Common myeloid progenitor, CD34-positive (primary cell): ENCODE data around the gene ZBTB49. TPM values are rescaled to one million over a fixed set of nuclear protein-coding genes. Genes with fewer than 3 reads are reported as not detected.

ENCODE experiments used
- CTCF ChIA-PET: fragments of 350-600 bp; sonication (Branson Sonifier 250); formaldehyde crosslinking; loops from one replicate; lab custom pipeline; 2021; ENCODE audit warnings: antibody characterized with exemption; lab: Charles Lee
- POLR2A ChIA-PET: fragments of 350-600 bp; sonication (Branson Sonifier 250); formaldehyde crosslinking; loops from one replicate; lab custom pipeline; 2021; ENCODE audit warnings: antibody characterized with exemption; lab: Charles Lee
- DNase-seq, 3 donors: peaks; one replicate each; pipeline versions ENCODE4 v3.0.0 to v3.0.0-alpha.2; 2013
- H3K27ac ChIP-seq, 2 experiments: 1 replicate in 1 of 2; 2 replicates in 1 of 2; pipeline ENCODE4 v1.7.0; 2013; ENCODE audit warnings: inconsistent platforms in 2 of 2, low read length in 2 of 2, mild to moderate bottlenecking in 2 of 2, low read depth in 1 of 2, moderate library complexity in 1 of 2; ENCODE audit not compliant: severe bottlenecking in 2 of 2, insufficient read depth in 1 of 2, poor library complexity in 1 of 2
- H3K27me3 ChIP-seq, 5 experiments: replicated peaks in 2 of 5; 1 replicate in 3 of 5; 2 replicates in 2 of 5; pipeline versions ENCODE4 v1.6.1 to v1.7.0; 2013; ENCODE audit warnings: low read length in 4 of 5, mild to moderate bottlenecking in 2 of 5, moderate library complexity in 2 of 5, inconsistent platforms in 1 of 5; ENCODE audit not compliant: insufficient read depth in 5 of 5, control insufficient read depth in 4 of 5
- H3K36me3 ChIP-seq, 4 experiments: 1 replicate in 2 of 4; 2 replicates in 2 of 4; pipeline versions ENCODE4 v1.6.1 to v1.7.0; 2013; ENCODE audit warnings: low read length in 3 of 4, control low read depth in 1 of 4, mild to moderate bottlenecking in 1 of 4; ENCODE audit not compliant: control insufficient read depth in 4 of 4, insufficient read depth in 4 of 4
- H3K4me1 ChIP-seq, 4 experiments: 1 replicate in 3 of 4; 2 replicates in 1 of 4; pipeline versions ENCODE4 v1.6.1 to v1.7.1; 2013; ENCODE audit warnings: low read length in 3 of 4, mild to moderate bottlenecking in 3 of 4, control low read depth in 1 of 4, inconsistent platforms in 1 of 4, moderate library complexity in 1 of 4; ENCODE audit not compliant: control insufficient read depth in 4 of 4, insufficient read depth in 4 of 4; ENCODE audit errors: control extremely low read depth in 1 of 4
- H3K4me3 ChIP-seq, 7 experiments: 1 replicate in 4 of 7; 2 replicates in 3 of 7; pipeline versions ENCODE4 v1.5.1 to v1.7.0; 2013; ENCODE audit warnings: mild to moderate bottlenecking in 7 of 7, low read length in 6 of 7, moderate library complexity in 6 of 7, inconsistent platforms in 2 of 7, low read depth in 2 of 7, control low read depth in 1 of 7; ENCODE audit not compliant: insufficient read depth in 4 of 7, control insufficient read depth in 1 of 7; ENCODE audit errors: extremely low read depth in 1 of 7
- H3K9me3 ChIP-seq, 5 experiments: 1 replicate in 4 of 5; 2 replicates in 1 of 5; pipeline versions ENCODE4 v1.6.1 to v1.7.1; 2013; ENCODE audit warnings: low read length in 4 of 5, mild to moderate bottlenecking in 2 of 5, inconsistent platforms in 1 of 5, low read depth in 1 of 5, moderate library complexity in 1 of 5; ENCODE audit not compliant: control insufficient read depth in 4 of 5, insufficient read depth in 2 of 5; ENCODE audit errors: control extremely low read depth in 1 of 5
- WGBS: methylation state at CpG from one replicate; pipeline ENCODE4 v1.1.5; 2013; ENCODE audit not compliant: insufficient coverage; 5-methylcytosine and 5-hydroxymethylcytosine counted together
- polyA plus RNA-seq: library from polyadenylated mRNA; unstranded; fragments of 120-200 nt; gene quantifications from one replicate; pipeline ENCODE4 v1.2.1, GENCODE V29; 2013

Gene ZBTB49, protein sequence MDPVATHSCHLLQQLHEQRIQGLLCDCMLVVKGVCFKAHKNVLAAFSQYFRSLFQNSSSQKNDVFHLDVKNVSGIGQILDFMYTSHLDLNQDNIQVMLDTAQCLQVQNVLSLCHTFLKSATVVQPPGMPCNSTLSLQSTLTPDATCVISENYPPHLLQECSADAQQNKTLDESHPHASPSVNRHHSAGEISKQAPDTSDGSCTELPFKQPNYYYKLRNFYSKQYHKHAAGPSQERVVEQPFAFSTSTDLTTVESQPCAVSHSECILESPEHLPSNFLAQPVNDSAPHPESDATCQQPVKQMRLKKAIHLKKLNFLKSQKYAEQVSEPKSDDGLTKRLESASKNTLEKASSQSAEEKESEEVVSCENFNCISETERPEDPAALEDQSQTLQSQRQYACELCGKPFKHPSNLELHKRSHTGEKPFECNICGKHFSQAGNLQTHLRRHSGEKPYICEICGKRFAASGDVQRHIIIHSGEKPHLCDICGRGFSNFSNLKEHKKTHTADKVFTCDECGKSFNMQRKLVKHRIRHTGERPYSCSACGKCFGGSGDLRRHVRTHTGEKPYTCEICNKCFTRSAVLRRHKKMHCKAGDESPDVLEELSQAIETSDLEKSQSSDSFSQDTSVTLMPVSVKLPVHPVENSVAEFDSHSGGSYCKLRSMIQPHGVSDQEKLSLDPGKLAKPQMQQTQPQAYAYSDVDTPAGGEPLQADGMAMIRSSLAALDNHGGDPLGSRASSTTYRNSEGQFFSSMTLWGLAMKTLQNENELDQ
- 5.6 TPM for polyA plus RNA-seq

GRCh38 chr4:4289941-4290850, at the start of gene ZBTB49, which contains the start of gene LYAR:
Gene ZBTB49, plus strand, starts transcription at chr4:4290251. Its CDS starts 9,695 bp downstream, at chr4:4299946.
Gene LYAR, minus strand, starts transcription at chr4:4290154. Its CDS starts 6,412 bp downstream, at chr4:4283742.
- Histone ChIP-seq H3K4me1 (peaks cover 13 to 24% (median 22%) of the 10 kb centered on the region in 4 experiments), H3K9me3 (no peaks in the 10 kb centered on the region), H3K27ac (peak within 1 kb of the TSS; percentile 52 to 86), H3K27me3 (no peaks in the 10 kb centered on the region), H3K36me3 (peaks cover 0 to 18% (median 6%) of the 10 kb centered on the region in 4 experiments), H3K4me3 (peak within 1 kb of the TSS; percentile 68 to 93 (median 87))
- peak; percentile 88 to 94 (median 93) for DNase-seq
- CTCF ChIA-PET: interaction anchor here (0.6 to 1.4 kb wide), 2 partner anchors 30 to 47 kb away, joined by 4 to 5 read pairs; no protein-coding TSS in a partner anchor
- WGBS: under 1% methylated on average over 59 of the region's 77 CpGs
- POLR2A ChIA-PET: interaction anchor here (0.9 kb wide), 1 partner anchor 9 kb away, joined by 3 read pairs; no protein-coding TSS in a partner anchor

- H3K4me3 ChIP-seq: no peak overlapping the region
- POLR2A ChIA-PET: no interaction called here
- 100% methylated on average over 1 of the region's 1 CpG for WGBS
- H3K27me3 ChIP-seq: no peaks in the 10 kb centered on the region
- H3K27ac ChIP-seq: no peak overlapping the region
- H3K9me3 ChIP-seq: no peaks in the 10 kb centered on the region
- H3K36me3 ChIP-seq: peaks cover 11 to 37% (median 26%) of the 10 kb centered on the region in 4 experiments
- peaks cover 8 to 18% (median 12%) of the 10 kb centered on the region in 4 experiments for H3K4me1 ChIP-seq
- DNase-seq: no peak
- CTCF ChIA-PET: no interaction called here
Measured at GRCh38 chr4:4245172-4245571, 44.9 kb upstream of the ZBTB49 start.

GRCh38 chr4:4247696-4248028, 42.4 kb upstream of the ZBTB49 start:
- Histone ChIP-seq H3K27ac (peak overlapping the region; percentile 90 to 97), H3K36me3 (peaks cover 9 to 22% (median 17%) of the 10 kb centered on the region in 4 experiments), H3K4me1 (peaks cover 8 to 18% (median 12%) of the 10 kb centered on the region in 4 experiments), H3K9me3 (no peaks in the 10 kb centered on the region), H3K27me3 (peaks cover 0 to 4% (median 3%) of the 10 kb centered on the region in 5 experiments), H3K4me3 (peak overlapping the region; percentile 86 to 99 (median 90))
- ChIA-PET POLR2A (interaction anchor here (0.6 to 1.0 kb wide), 2 partner anchors 26 to 71 kb away, joined by 3 to 4 read pairs; no protein-coding TSS in a partner anchor), CTCF (interaction anchor here (1.1 to 2.0 kb wide), 6 partner anchors 12 to 88 kb away, joined by 3 to 14 read pairs (median 4); no protein-coding TSS in a partner anchor)
- DNase-seq: peak in 2 of 3 donors; percentile 68 to 79
- 0% methylated on average over 10 of the region's 12 CpGs for WGBS

DNA sequence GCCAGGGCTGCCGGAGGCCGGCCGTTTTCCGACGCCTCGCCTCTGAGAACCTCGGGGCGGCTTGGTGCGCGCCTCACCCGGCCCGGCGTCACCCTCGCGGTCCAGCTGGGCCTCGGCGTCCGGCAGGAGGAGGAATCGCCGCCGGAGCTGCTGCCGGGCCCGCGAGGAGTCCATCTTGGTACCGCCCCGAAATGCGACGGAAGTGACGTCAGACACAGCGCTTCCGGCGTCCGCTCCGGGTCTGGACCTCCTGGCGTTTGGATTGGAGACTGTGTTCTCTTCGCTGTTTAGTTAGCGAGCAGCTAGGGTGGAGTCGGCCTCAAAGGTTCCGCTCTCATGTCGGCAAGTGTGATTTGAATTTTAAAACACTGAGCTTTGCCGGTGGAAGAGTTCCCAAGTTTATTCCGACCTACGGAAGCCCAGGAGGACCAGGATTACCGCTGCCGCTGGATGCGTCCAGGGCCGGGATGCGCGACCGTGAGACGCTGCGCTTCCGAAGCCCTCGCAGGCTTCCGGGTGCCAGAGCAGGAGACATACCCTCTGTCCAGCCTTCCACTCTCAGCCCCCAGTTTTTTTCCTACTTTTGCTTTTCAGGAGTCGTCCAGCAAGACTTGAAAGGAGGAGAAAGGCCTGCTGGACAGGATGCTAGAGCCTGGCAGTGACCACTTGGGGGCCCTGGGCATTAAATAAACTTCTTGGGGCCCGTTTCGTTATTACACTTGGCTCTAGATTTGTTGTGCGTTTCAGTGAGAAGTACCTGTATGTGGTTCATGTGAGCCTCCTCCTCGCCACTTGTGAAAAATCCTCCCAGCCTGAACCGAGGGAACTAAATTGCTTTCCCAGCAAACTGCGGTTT, 41.8 kb upstream of the ZBTB49 start, which contains the start of gene TMEM128:
Gene TMEM128, minus strand, starts transcription at position 195 of the 856 bp plus-strand sequence. Its CDS starts 21 bp downstream, at position 174.
- ChIA-PET POLR2A (interaction anchor here (0.6 to 1.0 kb wide), 2 partner anchors 25 to 71 kb away, joined by 3 to 4 read pairs; no protein-coding TSS in a partner anchor), CTCF (interaction anchor here (1.0 to 2.0 kb wide), 7 partner anchors 11 to 90 kb away, joined by 3 to 14 read pairs (median 4); no protein-coding TSS in a partner anchor)
- WGBS: 3% methylated on average over 56 of the region's 62 CpGs
- Histone ChIP-seq H3K4me1 (peaks cover 8 to 18% (median 12%) of the 10 kb centered on the region in 4 experiments), H3K27ac (peak within 1 kb of the TSS; percentile 90 to 97), H3K4me3 (peak within 1 kb of the TSS; percentile 86 to 99 (median 90)), H3K9me3 (no peaks in the 10 kb centered on the region), H3K27me3 (peaks cover 2 to 4% (median 3%) of the 10 kb centered on the region in 5 experiments), H3K36me3 (peaks cover 9 to 21% (median 17%) of the 10 kb centered on the region in 4 experiments)
- peak; percentile 94 to 96 (median 96) for DNase-seq

GRCh38 chr4:4248885-4249203, 41.2 kb upstream of the ZBTB49 start:
- Histone ChIP-seq H3K27ac (peak overlapping the region; percentile 90 to 97), H3K36me3 (peaks cover 8 to 15% (median 11%) of the 10 kb centered on the region in 4 experiments), H3K27me3 (peaks cover 3 to 4% (median 3%) of the 10 kb centered on the region in 5 experiments), H3K9me3 (no peaks in the 10 kb centered on the region), H3K4me1 (peaks cover 8 to 18% (median 12%) of the 10 kb centered on the region in 4 experiments), H3K4me3 (peak overlapping the region in 6 of 7 experiments; percentile 86 to 99 (median 91))
- CTCF ChIA-PET: interaction anchor here (0.7 to 2.0 kb wide), 7 partner anchors 11 to 89 kb away, joined by 3 to 14 read pairs (median 4); no protein-coding TSS in a partner anchor
- 45% methylated on average over 9 of the region's 10 CpGs for WGBS
- no peak for DNase-seq
- POLR2A ChIA-PET: no interaction called here
